LNCaP clone FGC (cell line): ENCODE data around the gene KIRREL3.

Experiments used
- DNase-seq: peaks from one replicate; pipeline ENCODE4 v3.0.0-alpha.2; 2011; ENCODE audit warnings: low read depth
- H3K4me3 ChIP-seq: 2 replicates; pipeline ENCODE4 v1.5.1; 2011; ENCODE audit warnings: mild to moderate bottlenecking, low read depth, low read length, control low read depth
- TF ChIP-seq, protein P1 (sequence below): IDR thresholded peaks from 2 replicates; pipeline ENCODE4 v1.5.1; 2012; ENCODE audit warnings: mild to moderate bottlenecking; ENCODE audit not compliant: control insufficient read depth, insufficient read depth; ENCODE audit errors: extremely low read depth

Gene KIRREL3

DNA sequence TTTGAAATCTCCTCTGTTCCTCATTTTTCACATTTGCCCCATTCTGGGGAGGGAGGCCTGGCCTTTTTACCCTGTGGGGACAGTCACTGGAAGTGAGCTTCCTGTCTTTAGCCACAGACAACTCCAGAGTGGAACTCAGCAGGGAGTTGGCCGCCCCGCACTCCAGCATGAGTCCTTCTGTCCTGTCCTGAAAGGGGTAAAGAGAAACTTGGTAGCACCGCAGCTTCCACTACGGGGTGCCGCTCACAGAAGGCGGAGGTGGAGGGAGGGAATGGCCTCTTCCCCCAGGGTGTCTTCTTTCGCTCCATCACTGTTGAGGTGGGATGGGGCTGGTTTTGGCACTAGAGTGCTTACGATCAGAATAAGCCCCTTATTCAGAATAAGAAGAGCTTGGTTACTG lies 512.9 kb downstream of the KIRREL3 start:
- DNase-seq: no peak
- no peak overlapping the region for H3K4me3 ChIP-seq
- TF ChIP-seq, protein P1, sequence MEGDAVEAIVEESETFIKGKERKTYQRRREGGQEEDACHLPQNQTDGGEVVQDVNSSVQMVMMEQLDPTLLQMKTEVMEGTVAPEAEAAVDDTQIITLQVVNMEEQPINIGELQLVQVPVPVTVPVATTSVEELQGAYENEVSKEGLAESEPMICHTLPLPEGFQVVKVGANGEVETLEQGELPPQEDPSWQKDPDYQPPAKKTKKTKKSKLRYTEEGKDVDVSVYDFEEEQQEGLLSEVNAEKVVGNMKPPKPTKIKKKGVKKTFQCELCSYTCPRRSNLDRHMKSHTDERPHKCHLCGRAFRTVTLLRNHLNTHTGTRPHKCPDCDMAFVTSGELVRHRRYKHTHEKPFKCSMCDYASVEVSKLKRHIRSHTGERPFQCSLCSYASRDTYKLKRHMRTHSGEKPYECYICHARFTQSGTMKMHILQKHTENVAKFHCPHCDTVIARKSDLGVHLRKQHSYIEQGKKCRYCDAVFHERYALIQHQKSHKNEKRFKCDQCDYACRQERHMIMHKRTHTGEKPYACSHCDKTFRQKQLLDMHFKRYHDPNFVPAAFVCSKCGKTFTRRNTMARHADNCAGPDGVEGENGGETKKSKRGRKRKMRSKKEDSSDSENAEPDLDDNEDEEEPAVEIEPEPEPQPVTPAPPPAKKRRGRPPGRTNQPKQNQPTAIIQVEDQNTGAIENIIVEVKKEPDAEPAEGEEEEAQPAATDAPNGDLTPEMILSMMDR: no peak

DNA sequence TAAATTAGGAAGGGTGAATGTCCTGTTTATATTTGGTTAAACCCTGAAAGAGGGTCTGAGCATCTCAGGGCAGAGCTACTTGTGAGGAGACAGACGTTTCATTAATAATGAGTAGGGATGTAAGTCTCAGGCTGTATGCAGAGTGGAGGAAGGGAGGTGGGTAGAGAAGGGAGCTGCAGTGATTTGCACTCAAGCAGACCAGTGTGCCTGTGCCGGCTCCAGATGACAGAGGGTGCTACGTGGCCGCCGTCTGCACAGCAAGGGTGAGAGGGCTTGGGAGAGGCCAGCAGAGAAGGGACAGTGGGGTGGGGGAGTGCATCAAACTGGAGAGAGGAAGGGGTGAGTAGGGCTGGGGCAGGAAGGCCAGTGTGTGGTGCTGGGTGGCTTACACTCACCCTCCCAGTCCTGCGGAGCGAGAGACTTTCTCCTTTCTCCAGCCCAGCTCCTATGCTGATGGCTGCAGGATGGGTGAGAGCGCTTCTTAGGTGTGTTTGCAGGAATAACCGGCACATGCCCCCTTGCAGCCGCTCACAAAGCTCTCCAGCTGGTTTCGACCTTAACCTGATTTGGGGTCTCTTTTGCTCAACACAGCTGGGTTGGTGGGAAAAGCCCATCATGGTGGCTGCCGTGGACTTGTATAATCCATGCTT lies 514.5 kb downstream of the KIRREL3 start:
- no peak overlapping the region for H3K4me3 ChIP-seq
- TF ChIP-seq, protein P1: no peak
- DNase-seq: no peak

DNA sequence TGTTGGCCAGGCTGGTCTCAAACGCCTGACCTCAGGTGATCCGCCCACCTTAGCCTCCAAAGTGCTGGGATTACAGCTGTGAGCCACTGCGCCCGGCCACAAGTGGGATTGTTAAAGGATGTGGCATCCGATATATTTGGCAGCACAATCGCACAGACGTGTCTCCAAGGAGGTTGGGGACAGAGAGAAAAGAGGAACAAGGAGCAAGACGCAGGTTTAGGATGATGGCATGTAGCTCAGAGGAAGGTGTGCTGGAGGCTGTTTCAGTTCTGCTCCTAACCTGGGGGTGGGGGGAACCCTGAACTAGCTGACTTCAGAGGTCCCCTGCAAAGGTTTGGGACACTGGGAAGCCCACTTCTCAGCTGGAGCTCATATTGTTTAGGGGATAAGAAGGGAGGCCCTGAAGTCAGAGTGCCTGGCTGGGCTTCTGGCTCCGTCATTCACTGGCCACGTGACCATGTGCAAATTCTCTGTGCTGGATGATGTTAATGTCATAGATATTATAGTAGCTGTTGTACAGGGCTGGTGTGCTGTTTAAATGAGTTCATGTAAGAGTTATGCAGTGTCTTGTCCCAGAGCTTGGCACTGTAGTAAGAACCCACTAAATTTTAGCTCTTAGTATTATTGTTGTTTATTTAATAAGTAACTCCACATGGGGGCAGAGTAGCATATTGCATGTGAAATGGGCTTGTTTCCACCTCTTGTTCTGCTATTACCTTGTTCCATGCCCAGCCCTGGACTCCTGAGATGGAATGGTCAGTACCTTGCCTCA lies 515.4 kb downstream of the KIRREL3 start:
- no peak for DNase-seq
- H3K4me3 ChIP-seq: no peak overlapping the region
- TF ChIP-seq, protein P1: peak; percentile 29; the same call in 1 of the 2 replicates

DNA sequence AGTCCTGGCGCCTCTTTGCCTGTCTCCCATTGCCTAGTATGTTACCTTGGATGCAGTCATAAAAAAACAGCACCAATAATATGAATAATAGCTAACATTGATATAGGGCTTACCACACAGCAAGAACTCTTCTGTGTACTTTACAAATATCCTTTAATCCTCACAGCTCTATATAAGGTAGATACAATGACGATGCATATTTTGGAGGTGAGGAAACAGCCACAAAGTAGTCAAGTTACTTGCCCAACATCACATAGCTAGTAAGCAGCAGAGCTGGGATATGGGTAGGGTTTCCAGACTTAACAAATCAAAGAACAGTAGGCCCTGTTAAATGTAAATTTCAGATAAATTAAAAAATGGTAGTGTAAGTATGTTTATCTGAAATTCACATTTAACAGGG lies 516.3 kb downstream of the KIRREL3 start:
- H3K4me3 ChIP-seq: no peak overlapping the region
- TF ChIP-seq, protein P1: no peak
- peak; percentile 34 for DNase-seq

DNA sequence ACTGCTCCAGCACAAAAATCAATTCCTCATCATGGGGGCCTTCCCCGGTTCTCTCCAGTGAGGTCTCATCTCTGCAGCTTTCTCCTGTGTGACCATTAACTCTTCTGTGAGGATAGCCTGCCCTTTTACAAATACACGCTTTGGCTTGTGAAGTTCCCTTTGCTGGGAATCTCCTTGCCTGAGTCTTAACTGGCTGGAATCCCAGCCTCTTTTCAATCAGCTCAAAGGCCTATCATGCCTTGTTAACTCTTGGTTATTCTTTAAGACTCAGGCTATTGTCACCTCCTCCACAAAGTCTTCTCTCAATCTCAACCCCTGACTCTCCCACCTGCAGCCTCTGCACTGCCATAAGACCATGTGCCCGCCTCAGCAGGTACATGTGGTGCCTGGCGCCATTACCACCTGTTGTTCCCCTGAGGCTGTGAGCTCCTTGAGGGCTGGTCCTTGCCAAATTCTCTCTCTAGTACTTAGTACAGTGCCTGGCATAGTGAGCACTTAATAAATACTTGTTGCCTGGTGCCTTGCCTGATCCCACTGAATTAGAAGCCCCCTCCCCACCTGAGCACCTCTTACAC lies 516.9 kb downstream of the KIRREL3 start:
- TF ChIP-seq, protein P1: no peak
- no peak for DNase-seq
- H3K4me3 ChIP-seq: no peak overlapping the region

DNA sequence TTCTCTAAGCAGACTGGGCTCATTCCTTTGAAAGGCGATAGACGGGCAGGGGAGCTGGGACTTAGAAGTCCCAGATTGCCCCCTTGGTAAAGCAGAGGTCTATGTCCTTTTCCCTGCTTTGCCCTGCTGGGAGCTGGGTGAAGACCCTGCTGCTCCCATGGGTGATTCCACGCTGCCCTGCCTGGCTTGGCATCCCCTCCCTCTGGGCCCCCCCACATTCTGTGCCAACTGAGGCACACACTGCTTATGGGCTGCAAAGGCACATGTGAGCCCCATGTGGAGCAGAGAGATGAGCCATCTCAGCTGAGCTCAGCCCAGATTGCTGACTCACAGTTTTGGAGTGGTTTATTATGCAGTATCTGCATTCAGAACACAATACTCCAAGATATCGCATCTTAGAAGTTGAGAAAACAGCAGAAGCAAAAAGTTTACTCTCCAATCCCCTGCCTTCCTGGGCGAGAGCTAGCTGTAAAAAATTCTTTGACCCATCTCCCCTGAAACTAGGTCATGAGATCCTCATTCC lies 517.9 kb downstream of the KIRREL3 start:
- no peak overlapping the region for H3K4me3 ChIP-seq
- DNase-seq: no peak
- TF ChIP-seq, protein P1: no peak
